ENCODE data around the gene NFIC.
A peak's percentile ranks its signal among the peaks of the same experiment; 100 is the strongest.
"Not testable (repeated sequence)": the region's sequence is repeated elsewhere in the genome, so short reads cannot be mapped to it uniquely, and the experiment has no call there.

NFIC gene

GRCh38 chr19:3501780-3502179, 135.4 kb downstream of the NFIC start:
- 92 to 94% methylated on average over 3 of the region's 3 CpGs for WGBS, 2 experiments
- Histone ChIP-seq H3K9me3 (ENCODE audit: control insufficient read depth, low read length) (no peaks in the 10 kb centered on the region), H3K4me3 (ENCODE audit: insufficient read depth, low read depth, low read length) (no peak overlapping the region), H3K27me3 (ENCODE audit: control insufficient read depth, insufficient read depth, low read length, poor library complexity, severe bottlenecking) (no peaks in the 10 kb centered on the region), H3K4me1 (ENCODE audit: control insufficient read depth, insufficient read depth, low read length) (peaks cover 3% of the 10 kb centered on the region), H3K27ac (ENCODE audit: insufficient read depth, low read depth, low read length, poor library complexity, severe bottlenecking) (no peak overlapping the region), H3K36me3 (ENCODE audit: control insufficient read depth, insufficient read depth, low read length) (no peaks in the 10 kb centered on the region)

DNA sequence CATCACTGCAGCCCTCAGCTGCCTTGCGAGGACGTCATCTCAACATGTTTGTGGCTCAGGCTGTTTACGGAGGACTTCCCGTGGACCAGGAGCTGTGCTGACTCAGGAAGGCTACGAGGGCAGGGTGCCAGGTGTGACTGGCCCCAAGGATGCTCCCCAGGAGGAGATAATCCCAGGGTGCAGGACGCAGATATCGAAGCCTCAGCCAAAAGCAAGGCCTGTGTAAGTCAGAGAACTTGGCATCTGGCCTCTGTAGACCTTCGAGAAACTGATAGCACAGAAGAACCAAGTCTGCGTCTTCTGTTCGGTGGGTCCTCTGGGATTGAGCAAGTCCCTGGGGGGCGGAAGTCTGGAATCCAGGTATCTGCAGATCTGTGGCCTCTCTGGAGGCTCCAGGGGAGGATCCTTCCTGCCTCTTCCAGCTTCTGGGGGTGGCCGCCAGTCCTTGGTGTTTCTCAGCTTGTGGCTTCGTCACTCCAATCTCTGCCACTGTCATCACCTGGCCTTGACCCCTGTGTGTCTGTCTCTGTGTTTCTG, 136.7 kb downstream of the NFIC start:
- WGBS, 2 experiments, result 92% methylated on average over 13 of the region's 13 CpGs
- Histone ChIP-seq H3K9me3 (ENCODE audit: control insufficient read depth, low read length) (no peaks in the 10 kb centered on the region), H3K27ac (ENCODE audit: insufficient read depth, low read depth, low read length, poor library complexity, severe bottlenecking) (no peak overlapping the region), H3K27me3 (ENCODE audit: control insufficient read depth, insufficient read depth, low read length, poor library complexity, severe bottlenecking) (no peaks in the 10 kb centered on the region), H3K36me3 (ENCODE audit: control insufficient read depth, insufficient read depth, low read length) (no peaks in the 10 kb centered on the region), H3K4me1 (ENCODE audit: control insufficient read depth, insufficient read depth, low read length) (peaks cover 3% of the 10 kb centered on the region), H3K4me3 (ENCODE audit: insufficient read depth, low read depth, low read length) (no peak overlapping the region)

DNA sequence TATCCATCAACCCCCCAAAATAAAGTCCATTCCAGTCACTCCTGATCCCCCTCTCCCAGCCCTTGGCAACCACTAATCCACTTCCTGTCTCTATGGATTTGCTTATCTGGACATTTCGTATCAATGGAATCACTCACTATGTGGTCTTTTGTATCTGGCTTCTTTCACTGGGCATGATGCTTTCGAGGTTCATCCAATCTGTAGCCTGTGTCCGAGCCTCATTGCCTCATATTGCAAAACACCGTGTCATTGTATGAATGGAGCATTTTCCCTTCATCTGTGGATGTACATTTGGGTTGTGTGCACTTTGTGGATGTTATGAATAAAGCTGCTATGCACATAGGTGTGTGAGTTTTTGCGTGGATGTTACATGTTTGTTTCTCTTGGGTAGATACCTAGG, 138.4 kb downstream of the NFIC start:
- H3K27me3 ChIP-seq (ENCODE audit: control insufficient read depth, insufficient read depth, low read length, poor library complexity, severe bottlenecking), result no peaks in the 10 kb centered on the region
- peaks cover 6% of the 10 kb centered on the region for H3K36me3 ChIP-seq (ENCODE audit: control insufficient read depth, insufficient read depth, low read length)
- H3K4me3 ChIP-seq (ENCODE audit: insufficient read depth, low read depth, low read length), result no peak overlapping the region
- peaks cover 2% of the 10 kb centered on the region for H3K4me1 ChIP-seq (ENCODE audit: control insufficient read depth, insufficient read depth, low read length)
- no peak overlapping the region for H3K27ac ChIP-seq (ENCODE audit: insufficient read depth, low read depth, low read length, poor library complexity, severe bottlenecking)
- no peaks in the 10 kb centered on the region for H3K9me3 ChIP-seq (ENCODE audit: control insufficient read depth, low read length)
- WGBS, 2 experiments, result 95 to 96% methylated on average over 5 of the region's 5 CpGs

- 8% methylated on average over 79 of the region's 79 CpGs for WGBS, 2 experiments
- no peaks in the 10 kb centered on the region for H3K4me1 ChIP-seq (ENCODE audit: control insufficient read depth, insufficient read depth, low read length)
- no peaks in the 10 kb centered on the region for H3K27me3 ChIP-seq (ENCODE audit: control insufficient read depth, insufficient read depth, low read length, poor library complexity, severe bottlenecking)
- H3K36me3 ChIP-seq (ENCODE audit: control insufficient read depth, insufficient read depth, low read length), result peaks cover 8% of the 10 kb centered on the region
- peak within 1 kb of the TSS; percentile 46 for H3K27ac ChIP-seq (ENCODE audit: insufficient read depth, low read depth, low read length, poor library complexity, severe bottlenecking)
- H3K4me3 ChIP-seq (ENCODE audit: insufficient read depth, low read depth, low read length), result peak within 1 kb of the TSS; percentile 89
- no peaks in the 10 kb centered on the region for H3K9me3 ChIP-seq (ENCODE audit: control insufficient read depth, low read length)
Observed at GRCh38 chr19:3505598-3506383, 139.4 kb downstream of the NFIC start, which contains the start of gene FZR1. TSS of gene FZR1 (plus strand) at chr19:3506311. CDS start at chr19:3522990, 16,679 bp downstream.

- no peaks in the 10 kb centered on the region for H3K4me1 ChIP-seq (ENCODE audit: control insufficient read depth, insufficient read depth, low read length)
- H3K27ac ChIP-seq (ENCODE audit: insufficient read depth, low read depth, low read length, poor library complexity, severe bottlenecking), result no peak overlapping the region
- peaks cover 8% of the 10 kb centered on the region for H3K36me3 ChIP-seq (ENCODE audit: control insufficient read depth, insufficient read depth, low read length)
- no peaks in the 10 kb centered on the region for H3K27me3 ChIP-seq (ENCODE audit: control insufficient read depth, insufficient read depth, low read length, poor library complexity, severe bottlenecking)
- H3K9me3 ChIP-seq (ENCODE audit: control insufficient read depth, low read length), result no peaks in the 10 kb centered on the region
- H3K4me3 ChIP-seq (ENCODE audit: insufficient read depth, low read depth, low read length), result peak overlapping the region; percentile 89
- WGBS, 2 experiments, result 0% methylated on average over 68 to 69 of the region's 69 CpGs
Observed at GRCh38 chr19:3506384-3507340, 140.3 kb downstream of the NFIC start.

DNA sequence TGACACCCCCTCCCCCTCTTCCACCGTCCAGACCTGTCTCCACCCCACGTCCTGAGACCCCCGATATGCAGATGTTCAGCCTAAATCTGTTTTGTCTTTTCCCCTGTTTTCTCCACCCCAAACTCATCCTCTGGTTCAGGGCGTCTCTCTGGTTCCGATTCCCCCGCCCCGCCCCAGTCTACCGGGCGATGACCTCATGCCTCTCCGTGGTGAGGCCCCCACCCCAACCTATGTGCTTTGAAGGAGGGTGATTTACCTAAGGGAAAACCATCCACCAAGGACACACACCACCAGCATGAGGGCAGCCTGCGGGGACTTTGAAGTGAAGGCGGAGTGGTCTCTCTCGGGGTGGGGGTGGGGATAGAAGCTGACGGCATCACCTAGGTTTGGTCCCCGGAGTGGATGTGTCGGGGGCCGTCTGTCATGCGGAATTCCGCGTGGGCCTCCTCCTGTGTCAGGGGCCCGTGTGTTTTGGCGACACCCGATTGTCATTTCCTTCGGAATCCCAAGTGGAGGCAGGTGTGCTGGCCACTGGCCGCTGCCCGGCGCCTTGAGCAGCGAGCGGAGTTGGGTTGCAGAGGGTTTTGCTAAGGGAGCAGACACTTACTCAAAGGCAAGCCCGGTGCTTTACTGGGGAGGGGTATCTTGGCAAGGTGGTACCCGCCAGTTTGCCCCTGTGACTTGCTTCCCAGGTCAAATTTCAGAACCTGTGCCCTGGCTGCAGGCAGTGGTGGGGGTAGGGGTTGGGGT, 141.2 kb downstream of the NFIC start:
- 9 to 12% methylated on average over 30 to 31 of the region's 31 CpGs for WGBS, 2 experiments
- H3K9me3 ChIP-seq (ENCODE audit: control insufficient read depth, low read length), result no peaks in the 10 kb centered on the region
- H3K27ac ChIP-seq (ENCODE audit: insufficient read depth, low read depth, low read length, poor library complexity, severe bottlenecking), result no peak overlapping the region
- no peaks in the 10 kb centered on the region for H3K27me3 ChIP-seq (ENCODE audit: control insufficient read depth, insufficient read depth, low read length, poor library complexity, severe bottlenecking)
- H3K4me3 ChIP-seq (ENCODE audit: insufficient read depth, low read depth, low read length), result peak overlapping the region; percentile 89
- no peaks in the 10 kb centered on the region for H3K4me1 ChIP-seq (ENCODE audit: control insufficient read depth, insufficient read depth, low read length)
- peaks cover 13% of the 10 kb centered on the region for H3K36me3 ChIP-seq (ENCODE audit: control insufficient read depth, insufficient read depth, low read length)

- not testable (repeated sequence) for H3K27me3 ChIP-seq (ENCODE audit: control insufficient read depth, insufficient read depth, low read length, poor library complexity, severe bottlenecking); H3K4me3 ChIP-seq (ENCODE audit: insufficient read depth, low read depth, low read length); H3K27ac ChIP-seq (ENCODE audit: insufficient read depth, low read depth, low read length, poor library complexity, severe bottlenecking); H3K9me3 ChIP-seq (ENCODE audit: control insufficient read depth, low read length); H3K4me1 ChIP-seq (ENCODE audit: control insufficient read depth, insufficient read depth, low read length)
- 88 to 91% methylated on average over 18 of the region's 18 CpGs for WGBS, 2 experiments
- H3K36me3 ChIP-seq (ENCODE audit: control insufficient read depth, insufficient read depth, low read length), result peaks cover 13% of the 10 kb centered on the region
Observed at GRCh38 chr19:3508121-3508661, 141.8 kb downstream of the NFIC start.

GRCh38 chr19:3508771-3509535, 142.6 kb downstream of the NFIC start:
- Histone ChIP-seq H3K4me1 (ENCODE audit: control insufficient read depth, insufficient read depth, low read length) (no peaks in the 10 kb centered on the region), H3K4me3 (ENCODE audit: insufficient read depth, low read depth, low read length) (no peak overlapping the region), H3K9me3 (ENCODE audit: control insufficient read depth, low read length) (no peaks in the 10 kb centered on the region), H3K27ac (ENCODE audit: insufficient read depth, low read depth, low read length, poor library complexity, severe bottlenecking) (no peak overlapping the region), H3K27me3 (ENCODE audit: control insufficient read depth, insufficient read depth, low read length, poor library complexity, severe bottlenecking) (no peaks in the 10 kb centered on the region), H3K36me3 (ENCODE audit: control insufficient read depth, insufficient read depth, low read length) (peaks cover 13% of the 10 kb centered on the region)
- 96% methylated on average over 23 of the region's 23 CpGs for WGBS, 2 experiments

GRCh38 chr19:3509566-3509989, 143.2 kb downstream of the NFIC start:
- no peak overlapping the region for H3K27ac ChIP-seq (ENCODE audit: insufficient read depth, low read depth, low read length, poor library complexity, severe bottlenecking)
- 95 to 96% methylated on average over 15 of the region's 15 CpGs for WGBS, 2 experiments
- no peak overlapping the region for H3K4me3 ChIP-seq (ENCODE audit: insufficient read depth, low read depth, low read length)
- H3K36me3 ChIP-seq (ENCODE audit: control insufficient read depth, insufficient read depth, low read length), result peaks cover 13% of the 10 kb centered on the region
- H3K27me3 ChIP-seq (ENCODE audit: control insufficient read depth, insufficient read depth, low read length, poor library complexity, severe bottlenecking), result no peaks in the 10 kb centered on the region
- H3K4me1 ChIP-seq (ENCODE audit: control insufficient read depth, insufficient read depth, low read length), result no peaks in the 10 kb centered on the region
- H3K9me3 ChIP-seq (ENCODE audit: control insufficient read depth, low read length), result no peaks in the 10 kb centered on the region

Measured in ectodermal cell (in vitro differentiated cells).